AG04449 (cell line): ENCODE results near the gene SERPINC1.
"Not testable (repeated sequence)": the region's sequence is repeated elsewhere in the genome, so short reads cannot be mapped to it uniquely, and the experiment has no call there.

Source experiments
- CTCF ChIA-PET: fragments of 350-600 bp; formaldehyde crosslinking; extraction: SDS; loops from one replicate; lab custom pipeline; 2021; ENCODE audit warnings: antibody characterized with exemption; lab: Yijun Ruan, JAX
- POLR2A ChIA-PET: fragments of 400-600, 350-600 bp; formaldehyde crosslinking; extraction: SDS; loops from one replicate; lab custom pipeline; 2020; ENCODE audit warnings: antibody characterized with exemption, inconsistent platforms; lab: Yijun Ruan, JAX
- DNase-seq: peaks from one replicate; pipeline ENCODE4 v3.0.0-alpha.2; 2010; ENCODE audit warnings: low read depth, low spot score
- H3K4me3 ChIP-seq: 2 replicates; pipeline ENCODE4 v1.5.1; 2011; ENCODE audit warnings: low read depth, mild to moderate bottlenecking, control low read depth, low read length
- CTCF ChIP-seq: IDR thresholded peaks from one replicate; pipeline ENCODE4 v1.5.1; 2011; ENCODE audit warnings: mild to moderate bottlenecking, moderate library complexity, low read length, control low read depth, inconsistent platforms; ENCODE audit not compliant: insufficient read depth; ENCODE audit errors: missing control alignments

Gene SERPINC1

GRCh38 chr1:173863224-173864161 lies 53.6 kb downstream of the SERPINC1 start:
- CTCF ChIA-PET, result interaction anchor here (1.0 to 2.5 kb wide), 2 partner anchors 387 to 434 kb away, joined by 3 to 6 read pairs; no protein-coding TSS in a partner anchor
- POLR2A ChIA-PET, result interaction anchor here (1.6 kb wide), 1 partner anchor 11 kb away, joined by 5 read pairs; no protein-coding TSS in a partner anchor
- TF ChIP-seq CTCF, result no peak
- DNase-seq, result no peak
- no peak overlapping the region for H3K4me3 ChIP-seq

- ChIA-PET CTCF (interaction anchor here (1.0 kb wide), 1 partner anchor 387 kb away, joined by 3 read pairs; no protein-coding TSS in a partner anchor), POLR2A (interaction anchor here (1.6 kb wide), 1 partner anchor 11 kb away, joined by 5 read pairs; no protein-coding TSS in a partner anchor)
- no peak overlapping the region for H3K4me3 ChIP-seq
- no peak for TF ChIP-seq CTCF
- no peak for DNase-seq
These were observed 54.3 kb downstream of the SERPINC1 start for GRCh38 chr1:173862769-173863223.

- H3K4me3 ChIP-seq, DNase-seq, CTCF ChIA-PET: not testable (repeated sequence)
- POLR2A ChIA-PET, result interaction anchor here (0.6 to 1.9 kb wide), 4 partner anchors 10 to 887 kb away, joined by 3 to 6 read pairs (median 4); no protein-coding TSS in a partner anchor
These were observed 54.9 kb downstream of the SERPINC1 start for GRCh38 chr1:173862146-173862768.

GRCh38 chr1:173861731-173862145 lies 55.4 kb downstream of the SERPINC1 start:
- CTCF ChIA-PET, result no interaction called here
- TF ChIP-seq CTCF, result no peak
- POLR2A ChIA-PET, result interaction anchor here (0.6 to 1.9 kb wide), 4 partner anchors 10 to 886 kb away, joined by 3 to 6 read pairs (median 3); no protein-coding TSS in a partner anchor
- DNase-seq, result no peak
- H3K4me3 ChIP-seq, result no peak overlapping the region

GRCh38 chr1:173860065-173860464 lies 57.1 kb downstream of the SERPINC1 start:
- DNase-seq, result no peak
- POLR2A ChIA-PET, result interaction anchor here (1.3 to 1.9 kb wide), 2 partner anchors 8 kb away, joined by 4 to 6 read pairs; partner anchors contain the start of gene ZBTB37
- no peak overlapping the region for H3K4me3 ChIP-seq
- no peak for TF ChIP-seq CTCF
- CTCF ChIA-PET, result interaction anchor here (0.9 to 2.3 kb wide), 3 partner anchors 431 to 1118 kb away, joined by 3 to 5 read pairs (median 3); no protein-coding TSS in a partner anchor

GRCh38 chr1:173859547-173859946 lies 57.6 kb downstream of the SERPINC1 start:
- not testable (repeated sequence) for DNase-seq, H3K4me3 ChIP-seq
- ChIA-PET POLR2A (interaction anchor here (0.7 to 1.3 kb wide), 2 partner anchors 9 to 1299 kb away, joined by 3 to 4 read pairs; partner anchors contain the start of gene ZBTB37), CTCF (interaction anchor here (0.9 to 2.3 kb wide), 3 partner anchors 11 to 1118 kb away, joined by 3 to 5 read pairs (median 5); no protein-coding TSS in a partner anchor)
